Lung (tissue), 12 donors: ENCODE measurements around the gene RGCC. TPM values are rescaled to one million over a fixed set of nuclear protein-coding genes. Genes with fewer than 3 reads are reported as not detected.

Experiments used
- ATAC-seq: fragments of 200-7000 bp; cut with Tn5 transposase; one replicate; pipeline ENCODE4 v1.9.1; 2020; ENCODE audit warnings: moderate number of reproducible peaks; ENCODE audit not compliant: insufficient read depth, low FRiP score
- DNase-seq, 3 donors: peaks; one replicate each; pipeline ENCODE4 v3.0.0-alpha.2; 2013 to 2017
- H3K27ac ChIP-seq, 2 donors: one replicate each; pipeline ENCODE4 v1.5.1; 2013; ENCODE audit warnings: mild to moderate bottlenecking in 2 of 2, moderate library complexity in 2 of 2, control low read depth in 1 of 2, inconsistent platforms in 1 of 2, low read depth in 1 of 2, low read length in 1 of 2
- H3K27me3 ChIP-seq, 3 donors: one replicate each; pipeline ENCODE4 v1.5.1; 2013; ENCODE audit warnings: low read length in 2 of 3; ENCODE audit not compliant: control insufficient read depth in 3 of 3, insufficient read depth in 3 of 3
- H3K36me3 ChIP-seq, 4 donors: one replicate each; pipeline ENCODE4 v1.5.1; 2013; ENCODE audit warnings: low read length in 4 of 4, mild to moderate bottlenecking in 1 of 4, moderate library complexity in 1 of 4; ENCODE audit not compliant: control insufficient read depth in 4 of 4, insufficient read depth in 4 of 4
- H3K4me1 ChIP-seq, 5 donors: one replicate each; pipeline ENCODE4 v1.5.1; 2013; ENCODE audit warnings: low read length in 5 of 5, mild to moderate bottlenecking in 2 of 5, moderate library complexity in 1 of 5; ENCODE audit not compliant: control insufficient read depth in 5 of 5, insufficient read depth in 5 of 5
- H3K4me3 ChIP-seq: one replicate; pipeline ENCODE4 v1.5.1; 2013; ENCODE audit warnings: mild to moderate bottlenecking, control low read depth, moderate library complexity
- H3K9ac ChIP-seq, 2 donors: one replicate each; pipeline ENCODE4 v1.5.1; 2013; ENCODE audit warnings: low read length in 2 of 2, control low read depth in 1 of 2; ENCODE audit not compliant: insufficient read depth in 1 of 2
- H3K9me3 ChIP-seq, 4 donors: one replicate each; pipeline ENCODE4 v1.5.1; 2013; ENCODE audit warnings: low read length in 3 of 4, mild to moderate bottlenecking in 1 of 4, moderate library complexity in 1 of 4; ENCODE audit not compliant: control insufficient read depth in 4 of 4, insufficient read depth in 3 of 4
- CTCF ChIP-seq: IDR thresholded peaks from 2 replicates; pipeline ENCODE4 v1.5.1; 2012; ENCODE audit warnings: mild to moderate bottlenecking; ENCODE audit errors: control extremely low read depth, extremely low read depth
- WGBS, 2 donors: extraction: QIAGEN DNeasy Blood & Tissue Kit; methylation state at CpG; one replicate each; pipeline ENCODE4 v1.1.7; 2013; 5-methylcytosine and 5-hydroxymethylcytosine counted together
- polyA plus RNA-seq, 2 donors: library from polyadenylated mRNA; stranded (reverse); fragments of 200-250 nt; gene quantifications; one replicate each; pipeline ENCODE4 v1.2.1, GENCODE V29; 2013
- total RNA-seq, 2 donors: library from RNA; depleted of rRNA in 1 of 2; stranded (reverse); fragments of >200 nt in 1 of 2; gene quantifications; one replicate each; pipeline ENCODE4 v1.2.1, GENCODE V29; 2014 to 2021
- donor health status: control.
- donor health status: control.
- donor health status: Bipolar disorder and iron deficiency.
- donor health status: healthy.
- donor health status: DM: yes; HTN: yes; CAD: no.

The RGCC gene
- total and polyA plus RNA-seq, 4 donors: 167 to 359 (median 292) TPM

- no peak for ATAC-seq
- Histone ChIP-seq H3K9ac (no peak overlapping the region), H3K4me3 (no peak overlapping the region), H3K27ac (no peak overlapping the region), H3K36me3 (no peaks in the 10 kb centered on the region), H3K9me3 (peaks cover 0 to 2% (median under 1%) of the 10 kb centered on the region in 4 donors), H3K4me1 (no peaks in the 10 kb centered on the region), H3K27me3 (no peaks in the 10 kb centered on the region)
- WGBS, 2 donors: 90 to 94% methylated on average over 9 of the region's 9 CpGs
- no peak for TF ChIP-seq CTCF
- DNase-seq: no peak
Observed at GRCh38 chr13:41512441-41512840, 55.1 kb downstream of the RGCC start.

GRCh38 chr13:41513600-41513999, 56.2 kb downstream of the RGCC start:
- H3K27me3 ChIP-seq: no peaks in the 10 kb centered on the region
- TF ChIP-seq CTCF: no peak
- H3K27ac ChIP-seq: no peak overlapping the region
- H3K36me3 ChIP-seq: no peaks in the 10 kb centered on the region
- DNase-seq: no peak
- H3K4me3 ChIP-seq: no peak overlapping the region
- H3K9me3 ChIP-seq: peaks cover 0 to 2% (median under 1%) of the 10 kb centered on the region in 4 donors
- H3K4me1 ChIP-seq: no peaks in the 10 kb centered on the region
- 96% methylated on average over 11 of the region's 11 CpGs for WGBS, 2 donors
- H3K9ac ChIP-seq: no peak overlapping the region
- ATAC-seq: no peak

GRCh38 chr13:41514853-41515395, 57.6 kb downstream of the RGCC start:
- no peak overlapping the region for H3K9ac ChIP-seq
- WGBS, 2 donors: 94% methylated on average over 7 of the region's 7 CpGs
- no peaks in the 10 kb centered on the region for H3K4me1 ChIP-seq
- no peak overlapping the region for H3K27ac ChIP-seq
- peaks cover 0 to 2% (median under 1%) of the 10 kb centered on the region in 4 donors for H3K9me3 ChIP-seq
- no peak overlapping the region for H3K4me3 ChIP-seq
- no peak for TF ChIP-seq CTCF
- no peaks in the 10 kb centered on the region for H3K36me3 ChIP-seq
- no peaks in the 10 kb centered on the region for H3K27me3 ChIP-seq
- no peak for ATAC-seq
- DNase-seq: no peak
